ENCODE measurements around the gene EIF4G3.

GRCh38 chr1:21110163-21110562 lies 66.5 kb downstream of the EIF4G3 start:
- TF ChIP-seq CTCF (optimal IDR thresholded peaks at IDR 0.05 in 1 of 3, IDR thresholded peaks at IDR 0.05 in 1 of 3, conservative IDR thresholded peaks at IDR 0.05 in 1 of 3; ENCODE audit: extremely low read depth in 1 of 3, insufficient read depth in 2 of 3, low read length in 3 of 3) (no peak), EZH2 (IDR thresholded peaks at IDR 0.05; ENCODE audit: low read length) (no peak)
